PC-3 (cell line): ENCODE measurements around the gene PCDHA1.

Experiments used
- CTCF ChIP-seq: fragments of 300-600 bp; sonication (generic); conservative IDR thresholded peaks from 2 replicates; pipeline ENCODE4 v1.5.1; 2017; ENCODE audit warnings: antibody characterized with exemption, low read depth, mild to moderate bottlenecking, low read length
- EZH2 ChIP-seq: fragments of 300-600 bp; sonication (generic); IDR thresholded peaks from one replicate; pipeline ENCODE4 v1.6.1; 2017; ENCODE audit warnings: antibody characterized with exemption, mild to moderate bottlenecking, low read length; ENCODE audit not compliant: unreplicated experiment
- EZH2phosphoT487 ChIP-seq: fragments of 300-600 bp; sonication (generic); IDR thresholded peaks from 2 replicates; pipeline ENCODE4 v1.6.1; 2018; ENCODE audit warnings: mild to moderate bottlenecking, antibody characterized with exemption, low read length, borderline replicate concordance

DNA sequence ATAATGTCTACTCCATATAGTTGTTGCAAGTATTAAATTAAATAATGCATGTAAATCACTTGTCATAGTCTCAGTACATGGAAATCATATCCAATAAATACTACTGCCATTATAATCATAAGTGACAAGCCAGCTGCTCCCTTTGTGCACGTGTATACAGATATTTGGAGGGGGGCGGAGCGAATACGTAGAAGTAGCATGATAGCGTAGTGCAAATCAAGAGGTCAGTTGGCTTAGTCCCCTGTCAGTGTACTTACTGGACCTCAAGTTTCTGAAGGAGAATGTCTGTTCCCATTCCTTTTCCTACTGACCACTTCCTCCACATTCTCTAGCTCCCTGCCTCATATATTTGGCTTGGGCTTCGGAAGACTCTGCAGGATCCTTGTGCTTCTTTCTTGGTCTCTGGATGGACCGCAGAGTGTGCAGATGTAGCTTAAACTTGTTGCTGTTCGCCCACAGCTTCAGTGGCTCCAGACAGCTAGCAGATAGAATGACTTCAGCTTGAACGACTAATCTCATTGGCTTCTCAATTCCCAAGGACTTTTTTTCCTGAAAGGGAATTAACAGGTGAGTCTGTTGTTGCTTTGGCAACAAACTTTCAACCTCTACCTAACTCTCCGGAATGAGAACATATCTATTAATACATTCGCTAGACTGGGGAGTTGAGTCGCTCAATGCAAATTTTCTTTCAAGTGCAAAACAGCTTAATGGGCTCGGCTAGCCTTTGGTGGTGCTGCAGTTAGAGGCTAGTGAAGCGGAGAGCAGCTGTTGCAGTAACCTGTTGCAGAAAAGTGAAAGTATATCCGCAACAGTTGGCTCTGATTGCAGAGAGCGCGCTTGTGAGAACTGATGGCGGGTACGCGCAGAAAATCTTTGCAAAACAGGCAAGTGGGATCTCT, 264.9 kb downstream of the PCDHA1 start, which contains the start of gene PCDHB1:
- TF ChIP-seq CTCF (no peak), EZH2 (no peak), EZH2phosphoT487 (no peak)
